ENCODE measurements around the gene NCAPD2.
A peak's percentile ranks its signal among the peaks of the same experiment; 100 is the strongest.
"Not testable (repeated sequence)": the region's sequence is repeated elsewhere in the genome, so short reads cannot be mapped to it uniquely, and the experiment has no call there.

Gene NCAPD2

GRCh38 chr12:6550294-6551062 lies 56.6 kb downstream of the NCAPD2 start:
- DNase-seq (ENCODE audit: low spot score), result no peak

- DNase-seq (ENCODE audit: low spot score), result no peak
These were observed 57.2 kb downstream of the NCAPD2 start for GRCh38 chr12:6551063-6551461.

DNA sequence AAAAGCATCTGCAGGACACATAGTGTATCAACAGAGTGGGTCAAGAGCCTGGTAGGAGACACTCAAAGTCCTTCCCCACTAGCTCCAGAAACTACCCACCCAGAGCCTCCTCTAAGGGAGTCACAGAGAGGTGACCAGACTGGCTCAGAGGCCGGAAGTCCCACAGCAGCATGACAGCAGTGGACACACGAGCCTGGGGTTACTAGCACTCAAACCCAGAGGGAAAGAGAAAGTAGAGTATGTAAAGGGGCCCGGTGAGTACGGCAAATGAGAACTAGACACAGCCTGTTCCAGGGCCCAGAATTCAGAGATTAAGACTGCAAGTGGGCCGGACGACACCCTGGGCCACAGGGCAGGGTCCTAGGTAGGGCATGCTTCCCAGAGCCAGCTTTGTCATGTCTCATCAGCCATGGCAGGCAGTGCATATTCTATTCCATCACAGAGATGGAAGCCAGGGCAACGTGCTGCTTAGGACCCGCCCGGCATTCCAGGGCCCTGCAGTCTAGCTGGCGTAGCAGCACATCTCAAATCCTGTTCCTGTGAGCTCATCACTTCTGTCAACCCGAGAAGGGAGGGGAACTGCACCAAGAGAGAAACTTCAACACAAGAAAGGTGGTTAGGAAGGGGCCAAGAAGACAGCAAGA lies 57.7 kb downstream of the NCAPD2 start:
- no peak for DNase-seq (ENCODE audit: low spot score)

- no peak for DNase-seq (ENCODE audit: low spot score)
These were observed 58.2 kb downstream of the NCAPD2 start for GRCh38 chr12:6552140-6552551.

- DNase-seq (ENCODE audit: low spot score), result no peak
These were observed 59.4 kb downstream of the NCAPD2 start for GRCh38 chr12:6553051-6553868.

GRCh38 chr12:6554168-6555017 lies 60.5 kb downstream of the NCAPD2 start:
- peak; percentile 90 for DNase-seq (ENCODE audit: low spot score)

- peak; percentile 55 for DNase-seq (ENCODE audit: low spot score)
These were observed 61.3 kb downstream of the NCAPD2 start for GRCh38 chr12:6555018-6555691.

GRCh38 chr12:6556496-6556817 lies 62.6 kb downstream of the NCAPD2 start:
- DNase-seq (ENCODE audit: low spot score), result not testable (repeated sequence)

GRCh38 chr12:6556857-6557256 lies 63.0 kb downstream of the NCAPD2 start:
- no peak for DNase-seq (ENCODE audit: low spot score)

DNA sequence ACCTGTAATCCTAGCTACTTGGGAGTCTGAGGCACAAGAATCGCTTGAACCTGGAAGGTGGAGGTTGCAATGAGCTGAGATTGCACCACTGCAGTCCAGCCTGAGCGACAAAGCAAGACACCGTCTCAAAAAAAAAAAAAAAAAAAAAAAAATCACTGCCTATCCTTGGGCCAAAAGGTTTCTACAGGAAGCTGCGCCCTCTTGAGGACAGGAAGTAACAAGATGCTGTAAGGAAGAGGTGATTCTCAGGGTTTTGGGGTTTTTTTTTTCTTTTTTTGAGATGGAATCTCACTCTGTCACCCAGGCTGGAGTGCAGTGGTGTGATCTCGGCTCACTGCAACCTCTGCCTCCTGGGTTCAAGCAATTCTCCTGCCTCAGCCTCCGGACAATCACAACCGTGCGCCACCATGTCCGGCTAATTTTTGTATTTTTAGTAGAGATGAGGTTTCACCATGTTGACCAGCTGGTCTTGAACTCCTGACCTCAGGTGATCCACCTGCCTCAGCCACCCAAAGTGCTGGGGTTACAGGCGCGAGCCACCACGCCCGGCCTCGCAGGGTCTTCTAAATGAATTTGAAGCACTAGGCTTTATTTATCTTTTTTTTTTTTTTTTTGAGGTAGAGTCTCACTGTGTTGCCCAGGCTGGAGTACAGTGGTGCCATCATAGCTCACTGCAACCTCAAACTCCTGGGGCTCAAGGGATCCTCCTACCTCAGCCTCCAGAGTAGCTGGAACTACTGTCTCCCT lies 64.3 kb downstream of the NCAPD2 start:
- not testable (repeated sequence) for DNase-seq (ENCODE audit: low spot score)

DNA sequence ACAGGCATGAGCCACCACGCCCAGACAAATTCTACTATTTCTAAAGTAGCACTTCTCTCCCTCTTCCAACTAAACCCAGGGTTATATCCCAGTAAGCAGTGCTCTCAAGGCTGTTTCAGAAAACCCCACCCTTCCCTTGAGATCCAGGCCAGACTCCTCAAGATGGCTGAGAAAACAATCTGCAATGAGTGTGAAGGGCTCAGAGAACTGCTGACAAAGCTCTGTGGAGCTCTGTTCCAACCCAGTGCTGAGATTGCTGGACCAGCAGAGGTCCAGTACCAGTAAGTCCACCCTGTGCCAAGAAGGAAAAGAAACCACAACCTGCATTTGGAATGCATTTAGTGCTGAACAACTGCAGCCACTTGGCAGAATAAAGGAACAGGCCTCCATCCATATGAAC lies 65.6 kb downstream of the NCAPD2 start:
- no peak for DNase-seq (ENCODE audit: low spot score)

DNA sequence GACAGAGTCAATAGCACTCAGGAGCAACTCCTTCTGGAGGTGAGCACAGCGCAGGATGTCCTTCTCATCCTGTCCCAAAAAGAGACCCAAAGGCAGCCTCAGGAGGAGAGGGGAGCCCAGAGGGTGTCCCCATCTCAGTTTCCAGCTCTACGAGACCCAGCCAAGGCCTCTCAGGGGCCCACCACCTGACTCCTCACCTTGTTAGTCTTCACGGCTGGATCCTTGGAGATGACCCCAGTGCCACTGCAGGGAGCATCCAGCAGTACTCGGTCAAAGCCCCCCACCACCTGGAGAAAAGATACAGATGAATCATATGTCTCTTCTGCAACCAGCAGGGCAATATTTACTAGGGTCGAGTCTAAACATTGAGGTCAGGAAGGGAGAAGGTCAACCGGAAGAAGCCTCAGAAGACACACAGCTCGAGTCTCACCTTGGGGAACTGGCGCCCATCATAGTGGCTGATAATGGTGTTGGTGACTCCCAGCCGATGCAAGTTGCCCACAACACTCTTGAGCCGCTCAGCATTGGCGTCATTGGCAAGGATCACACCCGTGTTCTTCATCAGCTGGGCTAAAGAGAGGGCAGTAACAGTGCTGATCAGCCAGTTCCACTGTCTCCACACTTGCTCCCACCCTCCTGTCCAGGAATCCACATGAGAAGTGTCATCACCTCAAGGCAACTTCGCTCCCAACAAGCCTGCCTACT lies 66.8 kb downstream of the NCAPD2 start:
- no peak for DNase-seq (ENCODE audit: low spot score)

GRCh38 chr12:6562881-6563280 lies 69.0 kb downstream of the NCAPD2 start:
- no peak for DNase-seq (ENCODE audit: low spot score)

GRCh38 chr12:6563448-6564050 lies 69.6 kb downstream of the NCAPD2 start:
- DNase-seq (ENCODE audit: low spot score), result peak; percentile 77

- DNase-seq (ENCODE audit: low spot score), result no peak
These were observed 73.3 kb downstream of the NCAPD2 start for GRCh38 chr12:6567112-6567670.

- DNase-seq (ENCODE audit: low spot score), result no peak
These were observed 75.4 kb downstream of the NCAPD2 start for GRCh38 chr12:6569312-6569711.

- DNase-seq (ENCODE audit: low spot score), result no peak
These were observed 75.9 kb downstream of the NCAPD2 start for GRCh38 chr12:6569786-6570185.

DNA sequence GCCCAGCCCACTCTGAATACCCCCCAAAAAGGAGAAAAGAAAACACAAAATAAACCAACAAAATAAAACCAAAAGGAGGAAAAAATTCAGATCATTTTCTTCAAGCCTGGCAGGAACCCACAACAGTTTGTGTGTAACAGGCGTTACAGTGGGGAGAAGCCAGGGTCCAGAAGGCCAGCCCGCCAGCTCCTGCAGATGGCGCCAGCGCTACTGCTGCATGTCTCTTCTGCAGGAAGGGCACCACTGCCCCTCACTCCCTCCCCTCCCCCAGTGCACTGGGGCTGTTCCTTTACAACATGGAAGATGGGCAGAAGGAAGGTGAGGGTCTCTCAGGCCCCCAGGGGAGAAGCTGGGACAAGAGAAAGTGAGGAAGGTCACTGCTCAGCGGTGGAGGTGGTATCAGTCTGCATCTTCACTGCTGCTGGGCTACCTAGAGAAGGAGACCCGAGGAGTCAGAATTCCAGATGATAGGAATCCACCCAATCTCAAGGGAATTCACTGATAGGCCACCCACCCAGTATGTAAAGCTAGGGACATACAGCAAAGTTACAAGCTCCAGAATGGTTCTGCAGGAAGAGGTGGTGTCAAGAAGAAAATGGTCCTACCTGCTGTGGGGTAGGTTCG lies 76.5 kb downstream of the NCAPD2 start:
- peak; percentile 86 for DNase-seq (ENCODE audit: low spot score)

GRCh38 chr12:6573001-6573400 lies 79.1 kb downstream of the NCAPD2 start:
- no peak for DNase-seq (ENCODE audit: low spot score)

Measured in D341Med (cell line).